ENCODE measurements around the gene MRPL58.
"Not testable (repeated sequence)": the region's sequence is repeated elsewhere in the genome, so short reads cannot be mapped to it uniquely, and the experiment has no call there.

MRPL58 gene

DNA sequence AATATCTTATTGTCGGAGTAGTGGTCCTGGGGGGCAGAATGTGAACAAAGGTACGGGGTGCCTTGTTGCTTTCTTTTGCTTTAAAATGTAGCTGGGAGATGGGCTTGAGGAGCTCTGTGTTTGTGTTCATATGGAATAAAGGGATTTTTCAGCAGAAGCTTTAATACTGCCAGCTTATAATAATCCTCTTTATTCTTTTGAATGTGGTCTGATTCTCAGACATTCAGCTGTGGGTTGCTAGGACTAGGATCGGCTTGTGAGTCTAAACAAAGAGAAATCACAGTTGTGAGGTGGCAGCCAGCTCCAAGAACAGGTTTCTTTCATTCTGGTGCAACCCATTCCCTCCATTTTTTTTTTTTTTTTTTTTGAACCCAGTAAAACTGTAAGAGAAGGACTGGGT, 7.2 kb downstream of the MRPL58 start:
- no peak for DNase-seq

GRCh38 chr17:75020331-75021110, 8.1 kb downstream of the MRPL58 start:
- no peak for DNase-seq

DNA sequence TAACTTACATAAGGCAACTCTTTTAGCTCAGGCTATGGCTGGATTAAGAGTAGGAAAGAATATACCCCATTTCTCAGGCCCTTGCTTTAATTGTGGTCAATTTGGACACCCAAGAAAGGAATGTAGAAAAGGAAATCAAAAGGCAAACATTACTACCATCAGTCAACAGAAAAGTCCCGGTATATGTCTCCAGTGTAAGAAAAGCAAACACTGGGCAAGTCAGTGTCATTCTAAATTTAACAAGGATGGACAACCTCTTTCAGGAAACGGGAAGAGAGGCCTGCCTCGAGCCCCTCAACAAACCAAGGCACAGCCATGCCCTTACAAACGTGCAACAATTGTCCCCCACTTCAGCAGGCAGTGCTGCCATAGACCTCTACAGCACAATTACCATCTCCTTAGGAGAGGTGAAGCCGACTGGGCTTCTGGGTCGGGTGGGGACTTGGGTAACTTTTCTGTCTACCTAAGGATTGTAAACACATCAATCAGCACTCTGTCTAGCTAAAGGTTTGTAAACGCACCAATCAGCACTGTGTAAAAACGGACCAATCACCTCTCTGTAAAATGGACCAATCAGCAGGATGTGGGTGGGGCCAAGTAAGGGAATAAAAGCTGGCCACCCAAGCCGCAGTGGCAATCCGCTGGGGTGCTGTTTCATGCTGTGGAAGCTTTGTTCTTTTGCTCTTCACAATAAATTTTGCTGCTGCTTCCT, 12.4 kb downstream of the MRPL58 start:
- no peak for DNase-seq

DNA sequence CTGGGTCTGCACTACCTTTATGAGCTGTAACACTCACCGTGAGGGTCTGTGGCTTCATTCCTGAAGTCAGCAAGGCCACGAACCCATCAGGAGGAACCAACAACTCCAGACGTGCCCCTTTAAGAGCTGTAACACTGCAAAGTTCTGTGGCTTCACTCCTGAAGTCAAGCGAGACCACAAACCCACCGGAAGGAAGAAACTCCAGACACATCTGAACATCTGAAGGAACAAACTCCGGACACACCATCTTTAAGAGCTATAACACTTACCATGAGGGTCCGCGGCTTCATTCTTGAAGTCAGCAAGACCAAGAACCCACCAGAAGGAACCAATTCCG, 12.9 kb downstream of the MRPL58 start:
- not testable (repeated sequence) for DNase-seq

DNA sequence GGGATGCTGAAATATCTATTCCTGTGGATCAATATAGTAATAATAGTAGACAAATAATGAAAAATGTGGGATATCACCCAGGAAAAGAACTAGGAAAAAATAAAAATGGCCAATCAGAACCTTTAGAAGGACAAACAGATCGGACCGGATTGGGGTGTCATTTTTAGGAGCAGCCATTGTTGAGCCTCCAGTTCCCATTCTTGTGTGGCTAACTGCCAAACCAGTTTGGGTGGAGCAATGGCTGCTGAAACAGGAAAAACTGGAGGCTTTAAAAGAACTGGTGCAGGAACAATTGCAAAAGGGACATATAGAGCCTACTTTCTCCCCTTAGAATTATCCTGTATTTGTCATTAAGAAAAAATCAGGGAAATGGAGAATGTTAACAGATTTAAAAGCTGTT, 14.2 kb downstream of the MRPL58 start:
- not testable (repeated sequence) for DNase-seq

GRCh38 chr17:75030161-75030560, 17.7 kb downstream of the MRPL58 start:
- DNase-seq, result no peak

DNA sequence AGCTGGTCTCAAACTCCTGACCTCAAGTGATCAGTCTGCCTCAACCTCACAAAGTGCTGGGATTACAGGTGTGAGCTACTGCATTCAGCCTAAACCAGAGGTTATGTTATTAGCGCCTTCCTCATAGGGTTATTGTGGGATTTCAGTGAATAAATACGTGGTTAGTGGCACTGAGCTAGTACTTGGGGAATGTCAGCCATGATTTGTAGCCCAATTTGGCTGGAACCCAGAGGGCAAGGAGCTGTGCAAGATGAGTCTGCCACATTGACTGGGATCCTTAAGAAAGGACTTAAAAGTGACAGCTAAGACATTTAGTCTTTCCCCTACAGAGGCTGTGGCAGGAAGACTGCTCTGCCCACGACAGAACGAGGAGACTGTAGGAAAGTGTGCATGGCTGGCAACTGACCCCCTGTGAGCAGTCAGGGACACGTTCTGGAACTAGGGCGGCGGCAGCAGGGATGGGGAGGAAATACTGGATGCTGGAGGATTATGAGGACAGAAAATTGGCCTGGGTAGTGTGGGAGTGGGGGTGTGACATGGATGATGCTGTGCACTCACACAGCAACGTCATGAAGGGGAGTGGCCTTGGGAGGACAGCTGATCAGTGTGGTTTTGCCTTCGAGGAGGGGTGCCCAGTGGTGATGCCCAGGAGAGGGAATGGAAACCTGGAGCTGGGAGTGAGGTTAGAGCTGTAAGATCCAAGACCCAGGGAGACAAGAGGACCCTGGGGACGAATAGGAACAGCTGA, 19.7 kb downstream of the MRPL58 start:
- DNase-seq, result no peak

- no peak for DNase-seq
These were observed 20.3 kb downstream of the MRPL58 start for GRCh38 chr17:75032720-75033280.

DNA sequence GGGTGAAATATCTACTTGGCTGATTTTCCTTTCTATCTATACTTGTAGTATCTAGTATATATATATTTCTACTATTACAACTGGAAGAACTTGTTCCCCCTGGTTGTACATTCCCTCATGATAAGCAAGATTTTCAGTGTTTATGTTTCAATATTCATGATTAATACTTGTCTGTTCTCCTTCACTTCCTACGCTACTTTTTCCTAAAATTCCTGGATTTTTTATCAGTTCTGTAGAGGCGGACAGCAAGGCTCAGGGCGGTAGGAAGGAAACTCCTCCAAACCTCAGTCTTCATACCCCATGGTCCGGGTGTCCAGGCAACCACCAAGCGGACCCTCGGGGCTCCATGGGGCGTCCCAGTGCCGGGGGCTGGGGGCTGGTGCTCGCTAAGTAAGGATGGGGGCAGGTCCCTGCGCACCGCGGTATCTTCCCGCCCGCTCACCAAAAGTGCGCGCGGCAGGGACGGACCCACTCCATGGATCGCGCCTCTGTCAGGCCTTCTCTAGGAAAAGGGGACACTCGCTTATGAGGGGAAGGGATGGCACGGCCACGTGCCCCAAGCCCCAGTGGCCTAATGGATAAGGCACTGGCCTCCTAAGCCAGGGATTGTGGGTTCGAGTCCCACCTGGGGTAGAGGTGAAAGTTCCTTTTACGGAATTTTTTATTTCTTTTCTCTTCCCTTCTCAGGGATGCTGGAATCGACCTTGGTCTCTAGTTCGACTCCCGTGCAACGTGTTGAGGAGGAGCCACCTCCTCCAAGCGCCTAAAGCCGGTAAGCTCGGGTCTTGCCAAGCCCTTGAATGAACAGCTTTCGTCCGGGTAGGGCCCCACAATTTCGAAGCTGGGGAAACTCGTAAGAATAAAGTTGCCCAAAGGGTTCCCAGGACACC, 21.1 kb downstream of the MRPL58 start:
- DNase-seq, result peak; percentile 32

DNA sequence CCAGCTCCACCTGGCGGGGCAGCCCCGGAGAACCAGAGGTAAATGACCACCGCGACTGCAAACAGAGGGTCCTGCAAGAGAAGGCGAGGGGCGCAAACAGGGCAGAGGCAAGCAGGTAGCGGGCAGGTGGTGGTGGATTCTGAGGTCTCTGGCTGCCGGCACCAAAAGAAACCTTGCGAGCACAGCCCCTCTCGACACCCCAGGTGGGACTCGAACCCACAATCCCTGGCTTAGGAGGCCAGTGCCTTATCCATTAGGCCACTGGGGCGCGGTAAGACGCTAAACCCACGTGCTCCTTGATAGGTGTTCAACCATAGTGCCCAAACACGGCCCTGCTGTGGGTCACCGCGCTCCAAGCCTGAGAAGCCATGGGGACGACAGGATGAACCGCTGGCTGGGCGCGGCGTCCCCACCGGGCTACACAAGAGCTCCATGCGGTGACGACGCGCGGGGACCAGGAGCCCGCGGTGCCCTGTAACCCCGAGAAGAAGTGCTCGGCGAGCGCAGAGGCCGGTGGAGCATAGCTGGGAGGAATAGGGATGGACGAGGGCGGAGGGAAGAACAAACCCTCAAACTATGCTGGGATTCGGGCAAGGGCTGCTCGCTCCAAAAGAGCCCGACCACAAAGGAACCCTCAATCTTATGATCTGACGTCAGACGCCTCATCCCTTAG, 21.9 kb downstream of the MRPL58 start:
- DNase-seq, result peak; percentile 36

- DNase-seq, result no peak
These were observed 24.3 kb downstream of the MRPL58 start for GRCh38 chr17:75036643-75037268.

GRCh38 chr17:75039238-75039637, 26.8 kb downstream of the MRPL58 start:
- no peak for DNase-seq

GRCh38 chr17:75041656-75042280, 29.3 kb downstream of the MRPL58 start:
- no peak for DNase-seq

DNA sequence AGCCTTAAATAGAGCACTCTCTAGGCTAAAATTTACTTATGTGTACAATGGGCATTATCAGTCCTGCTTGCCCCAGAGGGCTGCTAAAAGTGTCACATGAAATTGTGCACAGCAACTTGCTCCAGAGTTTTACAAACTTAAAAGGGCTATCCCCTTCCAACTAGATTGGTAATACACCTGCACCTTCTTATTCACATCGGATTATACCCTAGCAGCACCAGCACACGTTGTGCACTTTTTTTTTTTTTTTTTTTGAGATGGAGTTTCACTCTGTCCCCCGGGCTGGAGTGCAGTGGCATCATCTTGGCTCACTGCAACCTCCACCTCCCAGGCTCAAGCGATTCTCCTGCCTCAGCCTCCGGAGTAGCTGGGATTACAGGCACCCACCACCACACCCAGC, 31.3 kb downstream of the MRPL58 start:
- not testable (repeated sequence) for DNase-seq

DNA sequence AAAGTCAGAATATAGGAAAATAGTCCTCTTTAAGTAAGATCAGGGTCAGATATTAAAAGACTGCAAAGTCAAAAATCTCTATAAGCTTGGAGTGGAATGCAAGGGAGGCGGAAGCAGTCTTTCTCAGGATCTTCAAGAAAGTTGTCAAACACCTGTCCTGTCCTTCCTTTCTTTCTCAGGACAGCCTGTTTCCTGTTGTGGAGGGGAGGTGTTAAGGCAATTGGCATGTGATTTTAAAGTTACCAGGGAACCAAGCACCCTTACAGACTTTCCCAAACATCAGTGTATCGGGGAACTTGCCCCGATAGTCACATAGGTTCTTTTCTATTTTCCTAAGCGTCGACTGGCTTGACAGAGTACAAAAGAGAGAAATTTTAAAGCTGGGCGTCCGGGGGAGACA, 32.2 kb downstream of the MRPL58 start:
- DNase-seq, result no peak

DNA sequence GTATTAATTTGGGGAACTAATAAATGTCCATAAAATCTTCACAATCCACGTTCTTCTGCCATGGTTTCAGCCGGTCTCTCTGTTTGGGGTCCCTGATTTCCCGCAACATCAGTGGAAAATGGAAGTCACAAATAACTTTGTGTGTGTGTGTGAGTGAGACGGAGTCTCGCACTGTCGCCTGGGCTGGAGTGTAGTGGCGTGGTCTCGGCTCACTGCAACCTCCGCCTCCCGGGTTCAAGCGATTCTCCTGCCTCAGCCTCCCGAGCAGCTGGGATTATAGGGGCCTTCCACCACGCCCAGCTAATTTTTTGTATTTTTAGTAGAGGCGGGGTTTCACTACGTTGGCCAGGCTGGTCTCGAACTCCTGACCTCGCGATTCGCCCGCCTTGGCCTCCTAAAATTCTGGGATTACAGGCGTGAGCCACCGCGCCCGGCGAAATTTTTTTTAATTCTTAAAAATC, 33.5 kb downstream of the MRPL58 start:
- not testable (repeated sequence) for DNase-seq

- peak; percentile 87 for DNase-seq
These were observed 34.2 kb downstream of the MRPL58 start, which contains the start of the genes ATP5PD and KCTD2 for GRCh38 chr17:75046407-75047289. Gene ATP5PD (minus strand): TSS chr17:75046969. CDS start chr17:75042650, 4,319 bp downstream. Gene KCTD2 (plus strand): TSS chr17:75047225. CDS start chr17:75047251, 26 bp downstream.

- no peak for DNase-seq
These were observed 35.1 kb downstream of the MRPL58 start for GRCh38 chr17:75047398-75048098.
